Left kidney (tissue), 2 donors: ENCODE data around the gene SLCO4A1. TPM values are rescaled to one million over a fixed set of nuclear protein-coding genes. Genes with fewer than 3 reads are reported as not detected.

Experiments
- DNase-seq: peaks from one replicate; pipeline ENCODE4 v3.0.0-alpha.2; 2013
- polyA plus RNA-seq: library from polyadenylated mRNA; unstranded; fragments of 120-200 nt; gene quantifications from one replicate; pipeline ENCODE4 v1.2.1, GENCODE V29; 2013; ENCODE audit not compliant: insufficient read length

Gene SLCO4A1
- polyA plus RNA-seq, 1 donor = 2.0 TPM

GRCh38 chr20:62652041-62652893 is 10.0 kb downstream of the SLCO4A1 start:
- DNase-seq = peak; percentile 89

- no peak for DNase-seq
These were observed 10.6 kb downstream of the SLCO4A1 start for GRCh38 chr20:62652894-62653305.

DNA sequence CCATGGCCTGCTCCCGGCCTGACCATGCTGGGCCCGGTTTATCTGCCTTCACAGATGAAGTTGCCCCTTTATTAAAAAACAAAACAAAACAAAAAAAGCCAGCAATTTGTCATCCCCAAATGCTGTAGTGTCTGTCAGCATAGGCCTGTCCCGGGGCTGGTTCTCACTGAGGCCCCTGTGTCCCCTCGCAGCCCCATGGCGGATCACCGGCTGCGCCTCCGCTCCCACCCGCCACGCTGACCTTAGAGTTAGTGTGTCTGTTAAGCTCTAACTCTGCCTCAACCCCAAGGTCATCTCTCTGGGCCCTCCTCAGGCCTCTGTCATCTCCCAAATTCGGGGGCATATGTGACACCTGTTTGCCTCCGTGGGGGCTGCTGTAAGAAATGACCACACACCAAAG is 11.1 kb downstream of the SLCO4A1 start:
- no peak for DNase-seq

- no peak for DNase-seq
These were observed 11.8 kb downstream of the SLCO4A1 start for GRCh38 chr20:62653951-62654685.

DNA sequence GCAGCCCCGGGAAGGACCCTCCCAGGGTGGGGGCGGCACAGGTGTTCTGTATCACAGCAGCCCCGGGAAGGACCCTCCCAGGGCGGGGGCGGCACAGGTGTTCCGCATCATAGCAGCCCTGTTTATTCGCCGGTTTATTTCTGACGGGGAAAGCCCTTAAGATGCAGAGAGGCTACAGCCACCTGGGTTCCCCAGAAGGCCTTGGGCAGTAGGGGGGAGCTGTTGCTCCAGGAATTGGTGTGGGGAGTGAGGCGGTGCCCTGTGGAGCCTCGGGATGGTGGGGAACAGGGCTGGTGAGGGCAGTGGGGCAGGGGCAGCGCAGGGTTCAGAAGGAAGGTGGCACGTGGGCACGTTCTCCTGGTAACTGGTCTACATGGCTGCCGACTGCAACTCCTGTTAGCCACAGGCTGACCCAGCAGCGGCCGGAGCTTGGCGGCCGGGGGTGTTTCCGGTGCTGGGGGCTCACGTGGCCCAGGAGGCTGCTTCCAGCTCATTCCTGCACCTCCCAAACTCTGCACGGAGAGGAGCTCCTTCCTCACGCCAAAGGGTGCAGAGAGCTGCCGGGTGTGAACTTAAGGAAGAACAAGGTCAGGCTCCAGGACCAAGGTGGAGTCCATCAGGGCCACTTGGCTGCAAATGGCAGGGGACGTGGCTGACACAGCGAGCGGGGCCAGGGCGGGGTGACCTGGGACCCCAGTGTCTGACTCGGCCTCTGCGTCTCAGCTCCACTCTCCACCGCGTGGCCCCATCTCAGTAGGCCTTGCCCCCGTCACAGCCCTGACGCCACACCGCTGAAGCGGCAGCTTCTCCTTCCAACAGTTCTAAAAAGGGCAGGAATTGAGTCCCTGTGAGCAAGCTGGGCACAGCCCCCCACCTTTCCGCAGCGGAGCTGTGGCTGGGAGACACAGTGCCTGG is 13.2 kb downstream of the SLCO4A1 start:
- no peak for DNase-seq

- no peak for DNase-seq
These were observed 14.1 kb downstream of the SLCO4A1 start for GRCh38 chr20:62656197-62656918.

DNA sequence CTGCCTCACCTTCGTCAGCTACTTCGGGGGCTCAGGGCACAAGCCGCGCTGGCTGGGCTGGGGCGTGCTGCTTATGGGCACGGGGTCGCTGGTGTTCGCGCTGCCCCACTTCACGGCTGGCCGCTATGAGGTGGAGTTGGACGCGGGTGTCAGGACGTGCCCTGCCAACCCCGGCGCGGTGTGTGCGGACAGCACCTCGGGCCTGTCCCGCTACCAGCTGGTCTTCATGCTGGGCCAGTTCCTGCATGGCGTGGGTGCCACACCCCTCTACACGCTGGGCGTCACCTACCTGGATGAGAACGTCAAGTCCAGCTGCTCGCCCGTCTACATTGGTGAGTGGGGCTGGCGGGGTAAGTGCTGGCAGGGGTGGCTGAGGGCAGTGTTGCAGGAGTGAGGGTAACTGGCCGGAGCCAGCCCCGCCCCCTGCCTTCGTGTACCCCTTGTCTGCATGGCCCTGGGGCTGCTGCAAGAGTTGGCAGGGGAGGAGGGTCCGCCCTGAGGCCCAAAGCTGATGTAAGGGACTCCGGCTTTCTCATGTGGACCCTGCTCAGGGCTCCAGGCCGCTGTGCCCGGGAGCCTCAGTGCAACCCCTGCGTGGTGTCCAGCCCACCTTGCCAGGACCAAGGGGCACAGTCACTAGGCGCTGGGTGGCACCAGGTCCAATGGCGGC is 14.8 kb downstream of the SLCO4A1 start:
- DNase-seq = no peak

GRCh38 chr20:62657589-62657942 is 15.3 kb downstream of the SLCO4A1 start:
- no peak for DNase-seq

DNA sequence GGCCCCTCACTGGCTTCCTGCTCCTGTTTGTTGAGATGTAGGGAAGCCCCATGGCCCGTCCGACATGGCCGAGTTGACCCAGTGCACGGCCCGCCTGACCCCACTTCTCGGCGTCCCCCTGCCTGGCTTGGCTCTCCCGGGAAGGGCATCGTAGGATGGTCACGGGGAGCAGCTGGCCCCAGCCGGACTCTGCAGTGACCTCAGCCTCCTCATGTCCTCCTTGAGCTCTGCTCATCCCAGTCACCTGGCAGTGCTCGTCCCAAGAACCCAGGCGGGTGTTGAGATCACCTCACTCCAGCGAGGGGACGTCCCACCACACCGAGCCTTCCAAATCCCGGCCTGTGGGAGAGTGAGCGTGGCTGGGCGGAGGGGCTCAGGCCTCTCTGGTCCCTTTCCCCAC is 15.7 kb downstream of the SLCO4A1 start:
- DNase-seq = no peak

DNA sequence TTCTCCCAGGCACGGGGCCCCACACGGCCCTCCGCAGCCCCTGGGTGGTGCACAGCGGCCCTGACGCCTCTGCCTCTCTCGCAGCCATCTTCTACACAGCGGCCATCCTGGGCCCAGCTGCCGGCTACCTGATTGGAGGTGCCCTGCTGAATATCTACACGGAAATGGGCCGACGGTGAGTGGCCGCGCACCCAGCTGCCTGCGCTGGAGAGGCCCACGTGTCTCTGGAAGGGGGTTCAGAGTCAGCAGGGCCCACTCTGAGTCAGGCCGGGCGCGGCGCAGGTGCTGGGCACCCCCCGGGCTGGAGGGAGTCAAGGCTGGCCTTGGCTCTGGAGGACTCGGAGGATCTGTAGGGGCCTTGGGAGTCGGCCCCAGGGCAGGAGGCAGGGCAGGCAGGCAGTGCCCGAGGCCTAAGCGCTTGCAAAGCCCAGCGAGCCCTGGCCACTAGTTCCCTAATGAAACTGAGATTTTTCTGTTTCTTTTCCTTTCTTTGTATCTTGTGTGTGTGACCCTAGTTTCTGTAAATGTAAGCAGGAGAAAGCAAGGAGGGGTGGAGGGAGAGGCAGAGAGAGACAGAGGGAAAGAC is 16.4 kb downstream of the SLCO4A1 start:
- no peak for DNase-seq

DNA sequence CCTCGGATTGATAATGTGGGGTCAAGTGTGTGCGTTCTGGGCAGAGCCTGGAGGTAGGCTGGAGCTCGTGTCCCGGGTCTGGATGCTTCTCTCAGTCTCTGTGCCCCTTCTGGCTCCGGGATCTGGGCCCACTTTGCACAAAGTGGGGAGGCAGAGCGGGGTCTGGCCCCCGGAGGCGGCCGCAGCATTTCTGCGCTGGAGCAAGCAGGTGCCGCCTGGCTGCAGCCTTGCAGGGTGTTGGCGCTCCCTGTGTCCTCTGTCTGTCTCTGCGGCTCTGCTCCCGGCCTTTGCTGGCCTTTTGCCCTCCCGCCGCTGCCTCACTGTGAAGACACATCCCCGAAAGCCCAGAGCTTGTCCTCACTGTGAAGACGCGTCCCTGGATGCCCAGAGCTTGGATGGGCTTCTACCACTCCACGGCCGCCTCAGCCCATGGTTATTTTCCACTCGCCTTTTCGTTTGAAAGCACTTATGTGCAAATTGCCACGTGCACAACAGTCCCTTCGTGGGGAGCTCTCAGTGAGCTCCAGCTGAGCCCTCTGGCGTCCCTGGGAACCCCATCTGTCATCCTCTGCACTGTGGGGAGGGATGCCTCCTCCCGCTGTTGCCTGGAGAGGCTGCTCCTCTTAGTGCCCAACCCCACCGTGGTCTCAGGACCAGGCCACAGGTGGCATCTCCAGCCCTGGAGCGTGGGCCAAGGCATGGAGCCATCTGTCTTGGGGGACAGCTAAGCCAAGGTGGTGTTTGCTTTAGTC is 17.4 kb downstream of the SLCO4A1 start:
- DNase-seq = no peak

DNA sequence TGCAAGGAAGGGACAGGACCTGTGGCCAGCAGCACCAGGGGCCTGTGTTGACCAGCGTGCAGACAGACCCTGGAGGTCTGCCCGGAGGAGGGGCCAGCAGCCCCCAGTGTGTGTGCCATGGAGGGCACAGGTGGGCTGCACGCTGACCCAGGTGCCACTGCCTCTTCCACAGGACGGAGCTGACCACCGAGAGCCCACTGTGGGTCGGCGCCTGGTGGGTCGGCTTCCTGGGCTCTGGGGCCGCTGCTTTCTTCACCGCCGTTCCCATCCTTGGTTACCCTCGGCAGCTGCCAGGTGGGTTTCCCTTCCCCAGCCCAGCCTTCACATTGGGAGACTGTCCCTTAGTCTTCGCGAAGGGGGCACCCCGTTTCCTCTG is 17.9 kb downstream of the SLCO4A1 start:
- no peak for DNase-seq

- DNase-seq = no peak
These were observed 18.5 kb downstream of the SLCO4A1 start for GRCh38 chr20:62660768-62661167.

DNA sequence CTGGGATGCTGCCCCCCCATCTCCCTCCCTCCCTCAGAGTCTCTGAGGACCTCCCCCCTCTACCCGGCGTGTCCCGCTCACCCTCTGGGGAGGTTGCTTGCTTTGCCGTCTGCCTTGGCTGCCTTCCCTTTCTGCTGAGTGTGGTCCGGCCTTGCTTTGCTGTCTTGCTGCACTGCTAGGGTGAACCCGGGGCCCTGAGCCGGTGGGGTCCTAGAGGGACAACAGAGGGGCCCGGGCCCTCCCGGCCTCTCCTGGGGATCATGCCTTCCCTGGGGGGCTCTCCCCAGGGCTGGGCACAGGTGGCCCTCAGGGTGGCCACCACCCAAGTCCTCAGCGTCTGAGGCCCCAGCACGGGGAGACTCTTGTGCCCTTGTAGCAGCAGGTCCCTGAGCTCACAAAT is 19.3 kb downstream of the SLCO4A1 start:
- no peak for DNase-seq

DNA sequence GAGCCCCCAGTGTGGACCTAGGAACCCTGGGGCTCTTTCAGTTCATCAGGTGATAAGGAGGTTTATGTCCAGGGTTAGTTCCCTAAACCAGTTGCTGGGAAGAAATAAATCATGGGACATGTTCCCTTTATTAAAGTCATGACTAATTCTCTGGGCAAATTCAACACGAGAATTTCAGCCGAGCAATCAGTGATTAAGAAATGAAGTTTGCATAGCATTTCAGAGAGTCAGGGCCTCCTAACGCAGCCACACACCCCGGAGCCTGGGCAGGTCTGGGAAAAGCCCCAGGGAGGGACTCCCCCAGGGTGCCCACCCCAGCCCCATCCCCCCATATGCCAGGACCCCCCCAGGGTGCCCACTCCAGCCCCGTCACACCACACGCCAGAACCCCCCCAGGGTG is 20.1 kb downstream of the SLCO4A1 start:
- DNase-seq = no peak

GRCh38 chr20:62663145-62664018 is 21.1 kb downstream of the SLCO4A1 start:
- DNase-seq = no peak

DNA sequence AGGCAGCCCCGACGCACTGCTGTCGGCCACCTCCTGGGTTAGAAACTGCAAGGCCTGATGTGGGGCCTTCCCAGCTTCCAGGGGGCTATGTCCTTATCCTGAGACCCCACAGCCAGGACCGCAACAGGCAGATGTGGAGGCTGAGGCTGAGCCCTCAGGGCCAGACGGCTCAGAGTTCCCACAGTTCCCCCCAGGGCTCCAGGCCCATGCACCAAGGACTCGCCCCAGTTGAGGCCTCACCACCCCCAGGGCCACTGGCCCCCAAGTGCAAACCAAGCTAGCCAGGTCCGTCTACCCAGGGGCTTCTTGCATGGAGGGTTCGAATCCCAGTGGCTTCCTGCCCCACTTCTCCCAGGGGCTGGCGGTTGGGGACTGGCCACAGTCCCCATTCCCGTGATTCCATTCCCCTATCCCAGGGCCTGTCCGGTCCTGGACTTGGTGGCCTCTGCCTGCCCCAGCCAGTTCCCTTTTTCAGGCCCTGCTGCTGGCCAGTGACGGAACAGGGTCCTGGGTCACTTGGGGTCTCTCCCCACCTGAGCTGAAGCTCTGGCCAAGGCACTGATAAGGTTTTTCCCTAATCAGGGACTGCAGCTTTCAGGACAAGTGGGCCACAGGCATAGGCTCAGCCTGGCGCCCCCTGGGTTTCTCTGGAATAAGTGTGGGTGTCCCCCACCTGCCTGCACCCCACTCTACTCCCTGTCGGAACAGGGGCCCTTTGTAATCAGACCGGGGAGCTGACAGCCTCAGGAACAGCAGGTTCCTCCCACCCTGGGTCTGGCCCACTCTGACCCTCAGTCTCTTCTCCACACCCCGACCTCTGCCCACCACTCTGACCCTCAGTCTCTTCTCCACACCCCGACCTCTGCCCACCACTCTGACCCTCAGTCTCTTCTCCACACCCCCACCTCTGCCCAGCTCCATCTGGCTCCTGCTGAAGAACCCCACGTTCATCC is 22.0 kb downstream of the SLCO4A1 start:
- DNase-seq = no peak
